Heart right ventricle (tissue), 16 donors: Measurements from ENCODE around the gene MAGI2. TPM values are rescaled to one million over a fixed set of nuclear protein-coding genes. Genes with fewer than 3 reads are reported as not detected.

Source experiments
- ATAC-seq, 8 donors: fragments of 200-7000 bp; cut with Tn5 transposase; one replicate each; pipeline ENCODE4 v1.9.1; 2020; ENCODE audit warnings: mild to moderate bottlenecking in 8 of 8, moderate library complexity in 8 of 8, moderate number of reproducible peaks in 1 of 8
- DNase-seq, 2 donors: peaks; one replicate each; pipeline ENCODE4 v3.0.0-alpha.2; 2020
- H3K27ac ChIP-seq, 10 donors: fragments of 200-600 bp; sonication (generic) in 2 of 10; one replicate each; pipeline versions ENCODE4 v1.5.0 to v1.8.0; 2020 to 2022; ENCODE audit warnings: mild to moderate bottlenecking in 3 of 10
- H3K27me3 ChIP-seq, 7 donors: fragments of 200-600 bp; one replicate each; pipeline ENCODE4 v1.8.0; 2021 to 2022; ENCODE audit warnings: mild to moderate bottlenecking in 2 of 7
- H3K36me3 ChIP-seq, 9 donors: fragments of 200-600 bp; sonication (generic) in 1 of 9; one replicate each; pipeline versions ENCODE4 v1.5.0 to v1.8.0; 2020 to 2022; ENCODE audit warnings: mild to moderate bottlenecking in 2 of 9
- H3K4me1 ChIP-seq, 9 donors: fragments of 200-600 bp; sonication (generic) in 1 of 9; one replicate each; pipeline versions ENCODE4 v1.5.0 to v1.8.0; 2020 to 2022; ENCODE audit warnings: mild to moderate bottlenecking in 4 of 9
- H3K4me3 ChIP-seq, 10 donors: fragments of 200-600 bp; sonication (generic) in 2 of 10; one replicate each; pipeline versions ENCODE4 v1.5.0 to v1.8.0; 2020 to 2022; ENCODE audit warnings: mild to moderate bottlenecking in 7 of 10, moderate library complexity in 2 of 10
- H3K9me3 ChIP-seq, 11 donors: fragments of 200-600 bp in 10 of 11; sonication (generic) in 2 of 11; one replicate each; pipeline versions ENCODE4 v1.5.0 to v1.8.0; 2013 to 2022; ENCODE audit warnings: mild to moderate bottlenecking in 2 of 11, control low read depth in 1 of 11, moderate library complexity in 1 of 11
- WGBS, 2 donors: extraction: QIAGEN DNeasy Blood & Tissue Kit; methylation state at CpG; one replicate each; pipeline ENCODE4 v1.1.7; 2013; ENCODE audit warnings: inconsistent platforms in 1 of 2; 5-methylcytosine and 5-hydroxymethylcytosine counted together
- intact Hi-C, 10 donors: fragments of 100-400 bp; cut with DNase I; formaldehyde crosslinking; loops; one replicate each; pipeline versions ENCODE4 v1.11.1 to v1.14.2; 2022
- polyA plus RNA-seq, 2 donors: library from polyadenylated mRNA; stranded (reverse); fragments of 200-250 nt; gene quantifications; one replicate each; pipeline ENCODE4 v1.2.3, GENCODE V29; 2013
- total RNA-seq, 10 donors: library from RNA; stranded (reverse); fragmentation: NEBNext Ultra II Directional in 3 of 10; extraction: Animal tissue kit (Norgen Biotek cat#: 25700) in 3 of 10; gene quantifications; one replicate each; pipeline versions ENCODE4 v1.2.1 to v1.2.4, GENCODE V29; 2021 to 2023
- TF ChIP-seq, protein P1 (sequence below), 9 donors: fragments of 200-600 bp; sonication (generic) in 2 of 9; IDR thresholded peaks; one replicate each; pipeline versions ENCODE4 v1.5.0 to v1.8.0; 2021 to 2022; ENCODE audit warnings: antibody characterized with exemption in 9 of 9, mild to moderate bottlenecking in 5 of 9, moderate library complexity in 1 of 9
- donor health status: Arrhythmogenic right ventricular cardiomyopathy.
- donor health status: ischemic (EF 13 %, LVEDD 7.1; RV severe dilation, severe dysfunction).
- donor health status: healthy with polysubstance abuse.
- donor health status: DM: no; HTN: yes; CAD: no.
- donor health status: DM: no; HTN: no; CAD: no.
- donor health status: ischemic (EF 25% LVEDD 6.9; RV normal size, moderate dysfunction).
- donor health status: ischemic (EF 25% LVEDD 5.7; RV mildly dilated, moderate dysfunction).
- donor health status: healthy.
- donor health status: DM: yes; HTN: yes; CAD: no.
- donor health status: Ischemic cardiomyopathy.
- donor health status: ischemic (EF 35%, LVEDD 5.7; RV mildly dilated, moderate dysfunction).
- donor health status: nonischemic (EF 11% LVEDD 7.7; RV severe dilation, severe dysfunction).
- donor health status: DM: yes; HTN: yes; CAD: no.
- donor health status: PGD.
- donor health status: ischemic (EF 29% LVEDD 5.4; RV normal size, mild dysfunction).
- donor health status: nonischemic (EF 23%, LVEDD 6.1; RV moderate dilation, normal function).

The MAGI2 gene
- total and polyA plus RNA-seq, 12 donors, result 0.83 to 6.0 (median 4.1) TPM

DNA sequence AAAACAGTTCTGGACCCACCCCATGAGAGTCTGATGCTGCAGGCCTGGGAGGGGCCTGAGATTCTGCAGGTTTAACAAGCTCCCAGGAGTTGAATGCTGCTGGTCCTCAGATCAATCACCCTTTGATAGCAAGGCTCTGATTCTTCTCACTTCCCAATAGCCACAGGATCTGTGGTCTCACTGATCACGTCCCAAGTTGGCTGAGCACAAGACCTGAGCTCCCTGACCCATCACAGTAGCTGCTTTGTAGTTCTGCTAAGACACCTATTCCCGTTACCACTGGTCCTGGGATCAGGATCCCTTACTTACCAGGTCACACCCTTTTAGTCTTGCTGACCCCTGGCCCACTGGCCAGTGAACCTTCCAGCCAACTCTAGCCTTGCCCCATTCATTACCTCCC, 1282.1 kb downstream of the MAGI2 start:
- peaks cover 0 to 16% (median 0%) of the 10 kb centered on the region in 9 donors for H3K4me1 ChIP-seq
- intact Hi-C loops, result loop anchor here in 1 of 10 donors (10.0 kb wide), 1 partner anchor 57 kb away; no protein-coding TSS in a partner anchor
- no peaks in the 10 kb centered on the region for H3K9me3 ChIP-seq
- ATAC-seq (no peak), DNase-seq (no peak)
- no peaks in the 10 kb centered on the region for H3K36me3 ChIP-seq
- no peaks in the 10 kb centered on the region for H3K27me3 ChIP-seq
- WGBS, 2 donors, result 94% methylated on average over 2 of the region's 2 CpGs
- TF ChIP-seq, protein P1, sequence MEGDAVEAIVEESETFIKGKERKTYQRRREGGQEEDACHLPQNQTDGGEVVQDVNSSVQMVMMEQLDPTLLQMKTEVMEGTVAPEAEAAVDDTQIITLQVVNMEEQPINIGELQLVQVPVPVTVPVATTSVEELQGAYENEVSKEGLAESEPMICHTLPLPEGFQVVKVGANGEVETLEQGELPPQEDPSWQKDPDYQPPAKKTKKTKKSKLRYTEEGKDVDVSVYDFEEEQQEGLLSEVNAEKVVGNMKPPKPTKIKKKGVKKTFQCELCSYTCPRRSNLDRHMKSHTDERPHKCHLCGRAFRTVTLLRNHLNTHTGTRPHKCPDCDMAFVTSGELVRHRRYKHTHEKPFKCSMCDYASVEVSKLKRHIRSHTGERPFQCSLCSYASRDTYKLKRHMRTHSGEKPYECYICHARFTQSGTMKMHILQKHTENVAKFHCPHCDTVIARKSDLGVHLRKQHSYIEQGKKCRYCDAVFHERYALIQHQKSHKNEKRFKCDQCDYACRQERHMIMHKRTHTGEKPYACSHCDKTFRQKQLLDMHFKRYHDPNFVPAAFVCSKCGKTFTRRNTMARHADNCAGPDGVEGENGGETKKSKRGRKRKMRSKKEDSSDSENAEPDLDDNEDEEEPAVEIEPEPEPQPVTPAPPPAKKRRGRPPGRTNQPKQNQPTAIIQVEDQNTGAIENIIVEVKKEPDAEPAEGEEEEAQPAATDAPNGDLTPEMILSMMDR (IDR thresholded peaks at IDR 0.05), result no peak
- no peak overlapping the region for H3K27ac ChIP-seq
- no peak overlapping the region for H3K4me3 ChIP-seq

GRCh38 chr7:78170815-78171214, 1282.7 kb downstream of the MAGI2 start:
- ATAC-seq, result no peak
- intact Hi-C loops, result loop anchor here in 1 of 10 donors (10.0 kb wide), 1 partner anchor 56 kb away; no protein-coding TSS in a partner anchor
- H3K36me3 ChIP-seq, result no peaks in the 10 kb centered on the region
- H3K9me3 ChIP-seq, result no peaks in the 10 kb centered on the region
- H3K27me3 ChIP-seq, result no peaks in the 10 kb centered on the region
- 95 to 97% methylated on average over 5 of the region's 5 CpGs for WGBS, 2 donors
- TF ChIP-seq, protein P1 (IDR thresholded peaks at IDR 0.05), result no peak
- DNase-seq, result no peak
- peaks cover 0 to 10% (median 0%) of the 10 kb centered on the region in 9 donors for H3K4me1 ChIP-seq
- no peak overlapping the region for H3K27ac ChIP-seq
- no peak overlapping the region for H3K4me3 ChIP-seq

GRCh38 chr7:78169992-78170391, 1283.5 kb downstream of the MAGI2 start:
- intact Hi-C loops, result loop anchor here in 1 of 10 donors (10.0 kb wide), 1 partner anchor 55 kb away; no protein-coding TSS in a partner anchor
- 95% methylated on average over 2 of the region's 2 CpGs for WGBS, 2 donors
- ATAC-seq, result no peak

GRCh38 chr7:78168865-78169264, 1284.6 kb downstream of the MAGI2 start:
- TF ChIP-seq, protein P1 (IDR thresholded peaks at IDR 0.05), result no peak
- no peak for DNase-seq
- H3K9me3 ChIP-seq, result no peaks in the 10 kb centered on the region
- WGBS, 2 donors, result 39 to 47% methylated on average over 2 of the region's 2 CpGs
- peaks cover 0 to 8% (median 0%) of the 10 kb centered on the region in 9 donors for H3K4me1 ChIP-seq
- ATAC-seq, result peak in 1 of 8 donors; percentile 76
- H3K27ac ChIP-seq, result no peak overlapping the region
- H3K36me3 ChIP-seq, result no peaks in the 10 kb centered on the region
- H3K4me3 ChIP-seq, result no peak overlapping the region
- no peaks in the 10 kb centered on the region for H3K27me3 ChIP-seq
- intact Hi-C loops, result no loop called here

More at GRCh38 chr7:78169992-78170391, 1283.5 kb downstream of the MAGI2 start:
- no peaks in the 10 kb centered on the region for H3K9me3 ChIP-seq
- H3K27ac ChIP-seq, result no peak overlapping the region
- peaks cover 0 to 8% (median 0%) of the 10 kb centered on the region in 9 donors for H3K4me1 ChIP-seq
- TF ChIP-seq, protein P1 (IDR thresholded peaks at IDR 0.05), result no peak
- no peak overlapping the region for H3K4me3 ChIP-seq
- no peak for DNase-seq
- H3K36me3 ChIP-seq, result no peaks in the 10 kb centered on the region
- no peaks in the 10 kb centered on the region for H3K27me3 ChIP-seq
